ENCODE results near the gene IL27RA.

- no peak for TF ChIP-seq CTCF (IDR thresholded peaks at IDR 0.05)
- no peak for TF ChIP-seq POLR2A (IDR thresholded peaks at IDR 0.05)
Measured at GRCh38 chr19:14012378-14012915, 19.1 kb upstream of the IL27RA start.

Data from heart left ventricle (tissue), 13 donors.